SK-N-MC (cell line): Measurements from ENCODE around the gene USP35.
"Not testable (repeated sequence)": the region's sequence is repeated elsewhere in the genome, so short reads cannot be mapped to it uniquely, and the experiment has no call there.

ENCODE experiments used
- DNase-seq: peaks from one replicate; pipeline ENCODE4 v3.0.0-alpha.2; 2011; ENCODE audit warnings: low read depth, low spot score
- H3K27ac ChIP-seq: fragments of 200-600 bp; sonication (generic); 2 replicates; pipeline ENCODE4 v1.5.1; 2016; ENCODE audit warnings: mixed run types
- H3K36me3 ChIP-seq: fragments of 200-600 bp; sonication (generic); 2 replicates; pipeline ENCODE4 v1.6.1; 2017; ENCODE audit warnings: antibody characterized with exemption, low read length, mixed read lengths; ENCODE audit not compliant: insufficient read depth
- H3K4me3 ChIP-seq: fragments of 200-600 bp; sonication (generic); 2 replicates; pipeline ENCODE4 v1.5.1; 2016
- H3K9ac ChIP-seq: fragments of 200-600 bp; sonication (generic); 2 replicates; pipeline ENCODE4 v1.8.0; 2017; ENCODE audit warnings: mixed run types, mixed read lengths; ENCODE audit not compliant: insufficient read length
- H3K9me3 ChIP-seq: fragments of 200-600 bp; sonication (generic); 2 replicates; pipeline ENCODE4 v1.6.1; 2017; ENCODE audit warnings: low read depth, mild to moderate bottlenecking, antibody characterized with exemption, low read length, moderate library complexity, mixed read lengths
- EZH2 ChIP-seq: fragments of 200-600 bp; sonication (generic); IDR thresholded peaks from one replicate; pipeline ENCODE4 v1.6.1; 2017; ENCODE audit warnings: antibody characterized with exemption
- FOXP2 ChIP-seq: optimal IDR thresholded peaks from 2 replicates; pipeline ENCODE3; 2011; ENCODE audit warnings: mild to moderate bottlenecking, moderate library complexity; ENCODE audit not compliant: insufficient read depth; ENCODE audit errors: extremely low read length, control extremely low read depth
- POLR2AphosphoS5 ChIP-seq: IDR thresholded peaks from 2 replicates; pipeline ENCODE4 v1.6.1; 2012; ENCODE audit warnings: mild to moderate bottlenecking, low read depth, low read length, borderline replicate concordance

The USP35 gene

DNA sequence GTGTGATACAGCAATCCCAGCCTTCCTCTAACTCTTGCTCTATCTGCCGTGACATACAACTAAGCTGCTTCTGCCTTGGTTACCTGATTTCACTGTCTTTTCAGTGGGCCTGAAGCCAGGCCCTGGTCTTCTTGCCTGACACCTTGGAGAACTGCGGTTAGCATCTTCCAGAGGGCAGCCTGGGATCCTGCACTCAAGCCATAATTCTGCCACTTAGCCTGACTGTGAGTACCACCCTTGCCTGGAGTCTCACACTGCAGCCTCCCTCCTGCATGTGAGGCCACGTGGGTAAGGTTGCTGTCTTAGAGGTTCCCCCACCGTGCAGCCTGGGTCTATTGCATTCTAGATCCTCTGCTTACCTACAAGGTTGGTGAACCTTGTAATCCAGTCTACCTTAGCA, 35.8 kb downstream of the USP35 start:
- Histone ChIP-seq H3K4me3 (no peak overlapping the region), H3K27ac (no peak overlapping the region), H3K36me3 (no peaks in the 10 kb centered on the region), H3K9me3 (no peaks in the 10 kb centered on the region), H3K9ac (no peak overlapping the region)
- TF ChIP-seq POLR2AphosphoS5 (no peak), EZH2 (no peak), FOXP2 (no peak)
- no peak for DNase-seq

- H3K27ac ChIP-seq = no peak overlapping the region
- H3K4me3 ChIP-seq = no peak overlapping the region
- H3K36me3 ChIP-seq = no peaks in the 10 kb centered on the region
- DNase-seq = no peak
- H3K9me3 ChIP-seq = no peaks in the 10 kb centered on the region
- no peak for TF ChIP-seq POLR2AphosphoS5
- TF ChIP-seq FOXP2 = no peak
- no peak for TF ChIP-seq EZH2
- H3K9ac ChIP-seq = no peak overlapping the region
Measured at GRCh38 chr11:78224906-78225420, 36.2 kb downstream of the USP35 start.

GRCh38 chr11:78226684-78227680, 38.3 kb downstream of the USP35 start:
- TF ChIP-seq EZH2 (no peak), FOXP2 (no peak), POLR2AphosphoS5 (no peak)
- Histone ChIP-seq H3K9me3 (no peaks in the 10 kb centered on the region), H3K9ac (no peak overlapping the region), H3K36me3 (no peaks in the 10 kb centered on the region), H3K27ac (no peak overlapping the region), H3K4me3 (no peak overlapping the region)
- no peak for DNase-seq

GRCh38 chr11:78227921-78228320, 39.2 kb downstream of the USP35 start:
- TF ChIP-seq POLR2AphosphoS5 (no peak), EZH2 (no peak), FOXP2 (no peak)
- H3K27ac ChIP-seq = no peak overlapping the region
- no peak for DNase-seq
- no peaks in the 10 kb centered on the region for H3K36me3 ChIP-seq
- H3K9me3 ChIP-seq = no peaks in the 10 kb centered on the region
- H3K9ac ChIP-seq = no peak overlapping the region
- no peak overlapping the region for H3K4me3 ChIP-seq

DNA sequence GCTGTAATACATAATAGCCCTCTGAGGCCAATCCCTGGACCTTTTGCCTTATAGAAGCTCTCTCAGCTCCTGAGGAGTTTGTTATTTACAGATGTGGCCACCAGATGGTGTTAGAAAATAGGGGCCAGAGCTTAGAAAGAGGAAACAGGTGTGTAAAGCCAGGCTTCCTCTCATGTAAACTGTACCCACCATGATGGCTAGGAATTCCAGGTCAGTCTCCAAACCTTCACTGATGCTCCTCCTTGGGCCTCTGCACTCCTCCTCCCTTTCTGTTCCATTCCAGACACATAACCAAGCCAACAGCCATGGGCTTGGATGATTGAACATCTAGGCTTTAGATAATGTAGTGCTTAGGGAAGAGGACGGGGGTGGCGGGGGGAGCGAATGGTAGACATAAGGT, 39.7 kb downstream of the USP35 start:
- H3K27ac ChIP-seq = no peak overlapping the region
- H3K36me3 ChIP-seq = no peaks in the 10 kb centered on the region
- no peak for DNase-seq
- H3K4me3 ChIP-seq = no peak overlapping the region
- no peak overlapping the region for H3K9ac ChIP-seq
- no peaks in the 10 kb centered on the region for H3K9me3 ChIP-seq
- TF ChIP-seq FOXP2 (no peak), POLR2AphosphoS5 (no peak), EZH2 (no peak)

DNA sequence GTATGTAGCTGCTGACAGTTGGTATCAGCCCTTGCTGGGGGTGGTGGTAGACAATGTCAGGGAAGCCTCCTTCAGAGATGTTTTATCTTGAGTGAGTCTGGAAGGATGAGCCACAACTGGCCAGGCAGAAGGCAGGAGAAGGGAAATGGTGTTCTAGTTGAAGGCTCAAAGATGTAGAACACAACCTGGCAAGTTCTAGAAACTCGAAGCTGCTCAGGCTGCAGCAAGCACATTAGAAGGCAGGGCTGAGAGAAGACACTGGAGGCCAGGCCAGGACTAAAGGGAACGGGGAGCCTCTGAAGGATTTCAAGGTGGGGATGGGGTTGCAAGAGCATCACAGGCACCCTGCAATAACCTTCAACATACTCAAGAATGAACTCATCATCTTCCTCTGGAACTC, 40.4 kb downstream of the USP35 start:
- H3K4me3 ChIP-seq = no peak overlapping the region
- TF ChIP-seq POLR2AphosphoS5 (no peak), FOXP2 (no peak), EZH2 (no peak)
- DNase-seq = no peak
- H3K9ac ChIP-seq = no peak overlapping the region
- no peak overlapping the region for H3K27ac ChIP-seq
- H3K9me3 ChIP-seq = no peaks in the 10 kb centered on the region
- H3K36me3 ChIP-seq = no peaks in the 10 kb centered on the region

DNA sequence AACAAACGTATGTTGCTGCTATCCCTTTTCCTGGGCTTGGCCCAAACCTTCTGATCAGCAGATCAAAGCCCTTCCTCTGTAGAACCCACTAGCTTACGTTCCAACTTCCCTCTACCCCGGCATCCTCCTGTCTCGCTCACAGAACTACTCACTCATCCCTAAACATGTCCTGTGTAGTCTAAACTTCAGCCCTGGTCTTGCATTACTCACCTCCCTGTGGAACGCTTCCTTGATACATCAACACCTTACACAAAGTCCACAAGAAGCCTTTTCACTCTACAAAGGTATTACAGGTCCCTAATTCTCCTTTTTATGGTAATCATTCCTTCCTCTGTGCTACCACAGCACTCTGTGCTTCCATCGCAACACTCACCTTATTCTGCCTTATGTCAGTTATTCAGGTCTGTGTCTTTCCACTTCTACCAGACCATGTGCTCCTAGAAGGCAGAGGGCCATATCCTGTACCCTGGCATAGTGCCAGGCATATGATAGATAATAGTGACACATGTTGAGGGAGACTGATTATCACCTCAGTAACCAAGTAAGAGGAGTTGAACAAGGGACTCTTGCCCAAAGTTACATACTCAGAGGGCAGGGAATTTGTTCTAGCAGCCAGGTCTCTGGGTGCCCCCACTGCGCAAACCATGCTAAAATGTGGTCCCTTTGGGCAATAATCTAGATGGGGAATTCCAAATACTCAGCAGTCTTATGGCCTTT, 41.6 kb downstream of the USP35 start:
- no peak overlapping the region for H3K27ac ChIP-seq
- TF ChIP-seq POLR2AphosphoS5 (no peak), EZH2 (no peak), FOXP2 (no peak)
- H3K9ac ChIP-seq = no peak overlapping the region
- no peak for DNase-seq
- H3K9me3 ChIP-seq = no peaks in the 10 kb centered on the region
- no peak overlapping the region for H3K4me3 ChIP-seq
- H3K36me3 ChIP-seq = no peaks in the 10 kb centered on the region

- H3K27ac ChIP-seq = no peak overlapping the region
- DNase-seq = no peak
- no peaks in the 10 kb centered on the region for H3K36me3 ChIP-seq
- H3K9me3 ChIP-seq = no peaks in the 10 kb centered on the region
- TF ChIP-seq EZH2 = no peak
- TF ChIP-seq FOXP2 = no peak
- TF ChIP-seq POLR2AphosphoS5 = no peak
- H3K9ac ChIP-seq = no peak overlapping the region
- no peak overlapping the region for H3K4me3 ChIP-seq
Measured at GRCh38 chr11:78231962-78232501, 43.3 kb downstream of the USP35 start.

GRCh38 chr11:78233046-78233445, 44.3 kb downstream of the USP35 start:
- H3K9ac ChIP-seq, H3K27ac ChIP-seq, H3K9me3 ChIP-seq, H3K4me3 ChIP-seq, DNase-seq, H3K36me3 ChIP-seq: not testable (repeated sequence)
